K562 (cell line): ENCODE results near the gene AKAP6.

ENCODE experiments used
- CEBPB ChIP-seq: fragments of 450-650 bp; IDR thresholded peaks from 2 replicates; pipeline ENCODE4 v1.6.1; 2016; ENCODE audit warnings: missing genetic modification characterization, missing compliant biosample characterization
- CTCF ChIP-seq, 3 experiments: IDR thresholded peaks in 2 of 3; conservative IDR thresholded peaks in 1 of 3; 2 replicates each; pipeline ENCODE4 v1.5.1; 2011 to 2012; ENCODE audit warnings: low read length in 3 of 3, mild to moderate bottlenecking in 3 of 3, control low read depth in 2 of 3, improper control_type of control experiment in 1 of 3, inconsistent platforms in 1 of 3, low read depth in 1 of 3, mixed read lengths in 1 of 3, moderate library complexity in 1 of 3; ENCODE audit not compliant: insufficient read depth in 2 of 3
- ELF1 ChIP-seq: fragments of 200-800 bp; sonication (Bioruptor generic); IDR thresholded peaks from 2 replicates; pipeline ENCODE4 v1.6.1; 2016; ENCODE audit warnings: missing genetic modification characterization, missing compliant biosample characterization
- MXI1 ChIP-seq: IDR thresholded peaks from 2 replicates; pipeline ENCODE4 v1.6.1; 2011; ENCODE audit warnings: low read depth, mild to moderate bottlenecking, improper control_type of control experiment, low read length
- NR4A1 ChIP-seq, 2 experiments: fragments of 250-450 bp in 1 of 2; fragments of 450-650 bp in 1 of 2; sonication (Bioruptor Pico) in 1 of 2; IDR thresholded peaks; 2 replicates each; pipeline versions ENCODE4 v1.4.0 to v1.6.1; 2016 to 2020; ENCODE audit warnings: mild to moderate bottlenecking in 2 of 2, missing compliant biosample characterization in 1 of 2, missing genetic modification characterization in 1 of 2, moderate library complexity in 1 of 2
- POLR2A ChIP-seq: fragments of 450-650 bp; conservative IDR thresholded peaks from 2 replicates; pipeline ENCODE4 v1.6.1; 2016
- TEAD1 ChIP-seq, 2 experiments: fragments of 450-650 bp in 1 of 2; sonication (generic) in 1 of 2; formaldehyde crosslinking; IDR thresholded peaks; 2 replicates each; pipeline versions ENCODE4 v1.4.0 to v1.8.0; 2020 to 2022; ENCODE audit warnings: mild to moderate bottlenecking in 2 of 2, missing genetic modification reagents in 1 of 2
- YBX1 ChIP-seq: fragments of 450-650 bp; IDR thresholded peaks from 2 replicates; pipeline ENCODE4 v1.7.1; 2016; ENCODE audit warnings: mild to moderate bottlenecking
- ZHX1 ChIP-seq: fragments of 150-350 bp; conservative IDR thresholded peaks from 2 replicates; pipeline ENCODE4 v1.6.1; 2014; ENCODE audit warnings: low read length
- ZNF644 ChIP-seq: fragments of 200-800 bp; sonication (Bioruptor generic); IDR thresholded peaks from 2 replicates; pipeline ENCODE4 v1.6.1; 2016; ENCODE audit warnings: low read depth, missing genetic modification characterization, missing compliant biosample characterization

- TF ChIP-seq CTCF (IDR thresholded peaks at IDR 0.05 in 2 of 3, conservative IDR thresholded peaks at IDR 0.05 in 1 of 3; ENCODE audit: insufficient read depth in 2 of 3, low read depth in 1 of 3, low read length in 3 of 3): no peak
- no peak for TF ChIP-seq MXI1
- TF ChIP-seq TEAD1 (CRISPR knock-in tag; IDR thresholded peaks at IDR 0.05): no peak
- TF ChIP-seq POLR2A: no peak
- no peak for TF ChIP-seq CEBPB
- TF ChIP-seq ZNF644 (tag): no peak
- TF ChIP-seq ZHX1: no peak
- TF ChIP-seq NR4A1 (CRISPR knock-in tag; IDR thresholded peaks at IDR 0.05): no peak
- TF ChIP-seq NR4A1 (tag; IDR thresholded peaks at IDR 0.05): no peak
- TF ChIP-seq YBX1: no peak
- no peak for TF ChIP-seq ELF1
These were observed 409.2 kb downstream of the AKAP6 start for GRCh38 chr14:32738206-32738871.
